OCI-LY1 (cell line): ENCODE measurements around the gene MTNR1A.

Experiments used
- EZH2 ChIP-seq: fragments of 200-600 bp; sonication (generic), shearing (Covaris generic); IDR thresholded peaks from 2 replicates; pipeline ENCODE4 v1.8.0; 2017; ENCODE audit warnings: borderline replicate concordance, mixed run types, mild to moderate bottlenecking, antibody characterized with exemption, low read length, moderate library complexity, mixed read lengths
- TF ChIP-seq, protein P1 (sequence below): fragments of 200-600 bp; sonication (generic), shearing (Covaris generic); IDR thresholded peaks from 2 replicates; pipeline ENCODE4 v1.5.1; 2017; ENCODE audit warnings: mild to moderate bottlenecking, antibody characterized with exemption, low read length, moderate library complexity, mixed read lengths

DNA sequence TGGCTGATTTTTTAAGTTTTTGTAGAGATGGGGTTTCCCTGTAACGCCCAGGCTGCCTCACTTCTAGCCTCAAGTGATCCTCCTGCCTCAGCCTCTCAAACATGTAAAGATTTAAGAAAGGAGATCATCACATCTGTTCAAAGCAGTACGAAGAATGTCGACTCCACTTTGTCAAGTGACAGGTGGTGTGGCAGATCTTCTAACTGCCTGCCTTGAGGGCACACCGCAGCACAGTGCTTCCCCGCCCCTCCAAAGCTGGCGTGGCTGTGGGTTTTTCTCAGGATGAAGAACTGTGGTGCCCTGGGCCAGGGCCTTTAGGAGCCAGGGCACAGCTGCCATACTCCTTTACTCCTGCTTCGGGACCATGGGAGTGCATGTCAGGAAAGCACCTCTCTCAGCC lies 43.3 kb upstream of the MTNR1A start:
- TF ChIP-seq, protein P1, sequence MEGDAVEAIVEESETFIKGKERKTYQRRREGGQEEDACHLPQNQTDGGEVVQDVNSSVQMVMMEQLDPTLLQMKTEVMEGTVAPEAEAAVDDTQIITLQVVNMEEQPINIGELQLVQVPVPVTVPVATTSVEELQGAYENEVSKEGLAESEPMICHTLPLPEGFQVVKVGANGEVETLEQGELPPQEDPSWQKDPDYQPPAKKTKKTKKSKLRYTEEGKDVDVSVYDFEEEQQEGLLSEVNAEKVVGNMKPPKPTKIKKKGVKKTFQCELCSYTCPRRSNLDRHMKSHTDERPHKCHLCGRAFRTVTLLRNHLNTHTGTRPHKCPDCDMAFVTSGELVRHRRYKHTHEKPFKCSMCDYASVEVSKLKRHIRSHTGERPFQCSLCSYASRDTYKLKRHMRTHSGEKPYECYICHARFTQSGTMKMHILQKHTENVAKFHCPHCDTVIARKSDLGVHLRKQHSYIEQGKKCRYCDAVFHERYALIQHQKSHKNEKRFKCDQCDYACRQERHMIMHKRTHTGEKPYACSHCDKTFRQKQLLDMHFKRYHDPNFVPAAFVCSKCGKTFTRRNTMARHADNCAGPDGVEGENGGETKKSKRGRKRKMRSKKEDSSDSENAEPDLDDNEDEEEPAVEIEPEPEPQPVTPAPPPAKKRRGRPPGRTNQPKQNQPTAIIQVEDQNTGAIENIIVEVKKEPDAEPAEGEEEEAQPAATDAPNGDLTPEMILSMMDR = no peak
- no peak for TF ChIP-seq EZH2
